Parathyroid adenoma (tissue), 2 donors: Measurements from ENCODE around the gene CLIC1.

ENCODE experiments used
- H2AFZ ChIP-seq: fragments of 300-600 bp; sonication (generic); one replicate; pipeline ENCODE4 v1.7.0; 2017; ENCODE audit warnings: antibody characterized with exemption, mild to moderate bottlenecking
- H3K27ac ChIP-seq: fragments of 300-600 bp; sonication (generic); one replicate; pipeline ENCODE4 v1.7.0; 2017
- H3K27me3 ChIP-seq: fragments of 300-600 bp; sonication (generic); one replicate; pipeline ENCODE4 v1.7.0; 2017; ENCODE audit warnings: low read length; ENCODE audit not compliant: control insufficient read depth, insufficient read depth
- H3K36me3 ChIP-seq: fragments of 300-600 bp; sonication (generic); one replicate; pipeline ENCODE4 v1.7.0; 2017; ENCODE audit warnings: low read length; ENCODE audit not compliant: control insufficient read depth, insufficient read depth
- H3K4me1 ChIP-seq: fragments of 300-600 bp; sonication (generic); one replicate; pipeline ENCODE4 v1.7.0; 2017; ENCODE audit warnings: control low read depth
- H3K4me2 ChIP-seq: fragments of 300-600 bp; sonication (generic); one replicate; pipeline ENCODE4 v1.7.0; 2017; ENCODE audit warnings: low read length
- H3K4me3 ChIP-seq: fragments of 300-600 bp; sonication (generic); one replicate; pipeline ENCODE4 v1.7.0; 2017; ENCODE audit warnings: low read depth, low read length
- H3K79me2 ChIP-seq: fragments of 300-600 bp; sonication (generic); one replicate; pipeline ENCODE4 v1.7.0; 2017; ENCODE audit warnings: control low read depth
- H3K9ac ChIP-seq: fragments of 300-600 bp; sonication (generic); one replicate; pipeline ENCODE4 v1.7.0; 2017; ENCODE audit warnings: mild to moderate bottlenecking
- H3K9me3 ChIP-seq: fragments of 300-600 bp; sonication (generic); one replicate; pipeline ENCODE4 v1.7.0; 2017; ENCODE audit warnings: low read length; ENCODE audit not compliant: control insufficient read depth
- CTCF ChIP-seq: fragments of 300-600 bp; sonication (generic); IDR thresholded peaks from one replicate; pipeline ENCODE4 v1.7.0; 2017; ENCODE audit warnings: antibody characterized with exemption, mild to moderate bottlenecking
- donor health status: primary hyperparathyroidism.

CLIC1 gene

GRCh38 chr6:31765559-31765909 lies 29.2 kb upstream of the CLIC1 start:
- no peaks in the 10 kb centered on the region for H3K36me3 ChIP-seq
- no peaks in the 10 kb centered on the region for H3K9me3 ChIP-seq
- no peak for TF ChIP-seq CTCF
- H3K4me3 ChIP-seq: no peak overlapping the region
- no peaks in the 10 kb centered on the region for H3K4me1 ChIP-seq
- H3K9ac ChIP-seq: no peak overlapping the region
- H3K79me2 ChIP-seq: no peaks in the 10 kb centered on the region
- H3K4me2 ChIP-seq: no peak overlapping the region
- H2AFZ ChIP-seq: no peak overlapping the region
- no peak overlapping the region for H3K27ac ChIP-seq
- H3K27me3 ChIP-seq: no peaks in the 10 kb centered on the region

- no peak overlapping the region for H3K4me2 ChIP-seq
- no peaks in the 10 kb centered on the region for H3K36me3 ChIP-seq
- TF ChIP-seq CTCF: no peak
- H3K9ac ChIP-seq: no peak overlapping the region
- no peaks in the 10 kb centered on the region for H3K4me1 ChIP-seq
- H3K4me3 ChIP-seq: no peak overlapping the region
- H3K79me2 ChIP-seq: no peaks in the 10 kb centered on the region
- no peaks in the 10 kb centered on the region for H3K27me3 ChIP-seq
- no peaks in the 10 kb centered on the region for H3K9me3 ChIP-seq
- H2AFZ ChIP-seq: no peak overlapping the region
- H3K27ac ChIP-seq: no peak overlapping the region
Measured at GRCh38 chr6:31764198-31764597, 27.9 kb upstream of the CLIC1 start.

- Histone ChIP-seq H3K27ac (no peak overlapping the region), H3K79me2 (no peaks in the 10 kb centered on the region)
- no peak for TF ChIP-seq CTCF
Measured at GRCh38 chr6:31763619-31763940, 27.2 kb upstream of the CLIC1 start.

GRCh38 chr6:31762878-31763618 lies 26.7 kb upstream of the CLIC1 start:
- H3K9ac ChIP-seq: no peak overlapping the region
- no peaks in the 10 kb centered on the region for H3K9me3 ChIP-seq
- H2AFZ ChIP-seq: no peak overlapping the region
- H3K27ac ChIP-seq: no peak overlapping the region
- no peaks in the 10 kb centered on the region for H3K36me3 ChIP-seq
- no peak overlapping the region for H3K4me2 ChIP-seq
- no peak for TF ChIP-seq CTCF
- H3K4me1 ChIP-seq: no peaks in the 10 kb centered on the region
- no peaks in the 10 kb centered on the region for H3K79me2 ChIP-seq
- no peak overlapping the region for H3K4me3 ChIP-seq
- H3K27me3 ChIP-seq: no peaks in the 10 kb centered on the region

More at GRCh38 chr6:31763619-31763940, 27.2 kb upstream of the CLIC1 start:
- Histone ChIP-seq H2AFZ (no peak overlapping the region), H3K9ac (no peak overlapping the region), H3K4me3 (no peak overlapping the region), H3K4me1 (no peaks in the 10 kb centered on the region), H3K9me3 (no peaks in the 10 kb centered on the region), H3K4me2 (no peak overlapping the region), H3K36me3 (no peaks in the 10 kb centered on the region), H3K27me3 (no peaks in the 10 kb centered on the region)

GRCh38 chr6:31762356-31762755 lies 26.0 kb upstream of the CLIC1 start, which contains the start of gene SAPCD1:
Gene SAPCD1, plus strand, starts transcription at chr6:31762656. Its CDS starts 399 bp downstream, at chr6:31763055.
- Histone ChIP-seq H3K27me3 (no peaks in the 10 kb centered on the region), H3K4me3 (no peak within 1 kb of the TSS), H3K4me2 (no peak within 1 kb of the TSS), H3K27ac (no peak within 1 kb of the TSS), H3K4me1 (no peaks in the 10 kb centered on the region), H3K36me3 (no peaks in the 10 kb centered on the region), H3K9me3 (no peaks in the 10 kb centered on the region), H3K9ac (no peak within 1 kb of the TSS), H2AFZ (no peak within 1 kb of the TSS), H3K79me2 (no peaks in the 10 kb centered on the region)
- TF ChIP-seq CTCF: no peak
